Stimulated activated CD8-positive, alpha-beta memory T cell treated with anti-CD3 and anti-CD28 coated beads, Interleukin-12 subunit alpha, Interleukin-12 subunit beta, amount 100 ng/mL, for 1 hour (primary cell): ENCODE results near the gene LIMCH1.

ENCODE experiments used
- DNase-seq: peaks from one replicate; pipeline ENCODE4 v3.0.0-alpha.2; 2020; ENCODE audit warnings: low read depth

The LIMCH1 gene

GRCh38 chr4:41532882-41533281 lies 5.1 kb upstream of the LIMCH1 start:
- no peak for DNase-seq

- no peak for DNase-seq
Measured at GRCh38 chr4:41533680-41534079, 4.3 kb upstream of the LIMCH1 start.

- no peak for DNase-seq
Measured at GRCh38 chr4:41534404-41534803, 3.6 kb upstream of the LIMCH1 start.

GRCh38 chr4:41535911-41536371 lies 2.0 kb upstream of the LIMCH1 start:
- DNase-seq = no peak

- no peak for DNase-seq
Measured at GRCh38 chr4:41537292-41537890, 566 bp upstream of the LIMCH1 start.

- DNase-seq = no peak
Measured at GRCh38 chr4:41538887-41539498, 1.0 kb downstream of the LIMCH1 start.

- DNase-seq = no peak
Measured at GRCh38 chr4:41539711-41540110, 1.8 kb downstream of the LIMCH1 start.

- no peak for DNase-seq
Measured at GRCh38 chr4:41540687-41541086, 2.7 kb downstream of the LIMCH1 start.

- DNase-seq = no peak
Measured at GRCh38 chr4:41541687-41542094, 3.7 kb downstream of the LIMCH1 start.

- no peak for DNase-seq
Measured at GRCh38 chr4:41542526-41543275, 4.7 kb downstream of the LIMCH1 start.

GRCh38 chr4:41545238-41545637 lies 7.3 kb downstream of the LIMCH1 start:
- DNase-seq = no peak

GRCh38 chr4:41546638-41547037 lies 8.7 kb downstream of the LIMCH1 start:
- DNase-seq = no peak

GRCh38 chr4:41548305-41548880 lies 10.4 kb downstream of the LIMCH1 start:
- no peak for DNase-seq

GRCh38 chr4:41549478-41549877 lies 11.5 kb downstream of the LIMCH1 start:
- DNase-seq = no peak

GRCh38 chr4:41550308-41550707 lies 12.4 kb downstream of the LIMCH1 start:
- DNase-seq = no peak

- no peak for DNase-seq
Measured at GRCh38 chr4:41551536-41551935, 13.6 kb downstream of the LIMCH1 start.

GRCh38 chr4:41554905-41555304 lies 16.9 kb downstream of the LIMCH1 start:
- DNase-seq = no peak

- no peak for DNase-seq
Measured at GRCh38 chr4:41556526-41556925, 18.6 kb downstream of the LIMCH1 start.

- no peak for DNase-seq
Measured at GRCh38 chr4:41559940-41560516, 22.1 kb downstream of the LIMCH1 start.

GRCh38 chr4:41561244-41561643 lies 23.3 kb downstream of the LIMCH1 start:
- no peak for DNase-seq

GRCh38 chr4:41567186-41567585 lies 29.2 kb downstream of the LIMCH1 start:
- no peak for DNase-seq

- no peak for DNase-seq
Measured at GRCh38 chr4:41568363-41568762, 30.4 kb downstream of the LIMCH1 start.

GRCh38 chr4:41569961-41570360 lies 32.0 kb downstream of the LIMCH1 start:
- DNase-seq = no peak
